BLaER1 treated with 17β-estradiol and CSF1 and Interleukin-3, amounts not matched to agents 10 nM and 100 nM (cell line): ENCODE data around the gene MTMR10.
A peak's percentile ranks its signal among the peaks of the same experiment; 100 is the strongest.

Source experiments
- H3K27ac ChIP-seq, 11 experiments: shearing (Covaris generic); formaldehyde crosslinking; 2 replicates each; pipeline ENCODE4 v1.8.1; 2022
- H3K27me3 ChIP-seq, 11 experiments: shearing (Covaris generic); formaldehyde crosslinking; 2 replicates each; pipeline ENCODE4 v1.8.1; 2022
- H3K36me3 ChIP-seq, 11 experiments: shearing (Covaris generic); formaldehyde crosslinking; 2 replicates each; pipeline ENCODE4 v1.8.1; 2022
- H3K4me1 ChIP-seq, 10 experiments: shearing (Covaris generic); formaldehyde crosslinking; 2 replicates each; pipeline ENCODE4 v1.8.1; 2022
- H3K4me2 ChIP-seq, 11 experiments: shearing (Covaris generic); formaldehyde crosslinking; 2 replicates each; pipeline ENCODE4 v1.8.1; 2022
- H3K4me3 ChIP-seq, 10 experiments: shearing (Covaris generic); formaldehyde crosslinking; 2 replicates each; pipeline ENCODE4 v1.8.1; 2022
- H3K9ac ChIP-seq, 11 experiments: shearing (Covaris generic); formaldehyde crosslinking; 2 replicates each; pipeline ENCODE4 v1.8.1; 2022
- H3K9me3 ChIP-seq, 11 experiments: shearing (Covaris generic); formaldehyde crosslinking; replicated peaks in 1 of 11; 2 replicates each; pipeline ENCODE4 v1.8.1; 2022
- H4K20me1 ChIP-seq, 11 experiments: shearing (Covaris generic); formaldehyde crosslinking; 2 replicates each; pipeline ENCODE4 v1.8.1; 2022
- Cebpa-rat ChIP-seq, 11 experiments: shearing (Covaris generic); IDR thresholded peaks; 2 replicates each; pipeline ENCODE4 v1.8.1; 2022

Gene MTMR10

GRCh38 chr15:30958219-30958618 lies 33.2 kb downstream of the MTMR10 start:
- TF ChIP-seq Cebpa-rat (IDR thresholded peaks at IDR 0.05), result no peak
- peaks cover 0 to 29% (median 14%) of the 10 kb centered on the region in 10 experiments; a peak in 17 of 20 replicates for H3K4me1 ChIP-seq
- no peak overlapping the region for H3K27ac ChIP-seq
- H3K27me3 ChIP-seq, result no peaks in the 10 kb centered on the region
- H4K20me1 ChIP-seq, result peaks cover 0 to 60% (median 0%) of the 10 kb centered on the region in 11 experiments; a peak in 3 of 22 replicates
- peaks cover 76 to 100% (median 88%) of the 10 kb centered on the region in 11 experiments for H3K36me3 ChIP-seq
- H3K4me2 ChIP-seq, result no peak overlapping the region
- no peak overlapping the region for H3K9ac ChIP-seq
- H3K9me3 ChIP-seq, result no peaks in the 10 kb centered on the region
- H3K4me3 ChIP-seq, result no peak overlapping the region

GRCh38 chr15:30956216-30957124 lies 35.0 kb downstream of the MTMR10 start:
- Histone ChIP-seq H4K20me1 (peaks cover 0 to 45% (median 0%) of the 10 kb centered on the region in 11 experiments; a peak in 3 of 22 replicates), H3K9ac (no peak overlapping the region), H3K4me2 (no peak overlapping the region), H3K36me3 (peaks cover 90 to 100% (median 98%) of the 10 kb centered on the region in 11 experiments), H3K27ac (no peak overlapping the region), H3K27me3 (no peaks in the 10 kb centered on the region), H3K4me3 (no peak overlapping the region), H3K9me3 (no peaks in the 10 kb centered on the region), H3K4me1 (peaks cover 0 to 18% (median 11%) of the 10 kb centered on the region in 10 experiments; a peak in 14 of 20 replicates)
- 0 out of 22 replicates have a peak, but pooled peaks of 1 of the 11 experiments have one; percentile 10 for TF ChIP-seq Cebpa-rat (IDR thresholded peaks at IDR 0.05)

- Histone ChIP-seq H3K9me3 (peaks cover 7 to 17% (median 10%) of the 10 kb centered on the region in 11 experiments; a peak in 17 of 22 replicates), H4K20me1 (peaks cover 0 to 31% (median 0%) of the 10 kb centered on the region in 11 experiments; a peak in 2 of 22 replicates), H3K9ac (no peak overlapping the region), H3K4me1 (peaks cover 0 to 18% (median 11%) of the 10 kb centered on the region in 10 experiments; a peak in 14 of 20 replicates), H3K27ac (no peak overlapping the region), H3K36me3 (peaks cover 91 to 100% (median 99%) of the 10 kb centered on the region in 11 experiments), H3K27me3 (no peaks in the 10 kb centered on the region), H3K4me3 (no peak overlapping the region), H3K4me2 (peak overlapping the region in 1 of 11 experiments; percentile 19; a peak in 1 of 22 replicates)
- no peak for TF ChIP-seq Cebpa-rat (IDR thresholded peaks at IDR 0.05)
Observed at GRCh38 chr15:30954674-30955073, 36.8 kb downstream of the MTMR10 start.

DNA sequence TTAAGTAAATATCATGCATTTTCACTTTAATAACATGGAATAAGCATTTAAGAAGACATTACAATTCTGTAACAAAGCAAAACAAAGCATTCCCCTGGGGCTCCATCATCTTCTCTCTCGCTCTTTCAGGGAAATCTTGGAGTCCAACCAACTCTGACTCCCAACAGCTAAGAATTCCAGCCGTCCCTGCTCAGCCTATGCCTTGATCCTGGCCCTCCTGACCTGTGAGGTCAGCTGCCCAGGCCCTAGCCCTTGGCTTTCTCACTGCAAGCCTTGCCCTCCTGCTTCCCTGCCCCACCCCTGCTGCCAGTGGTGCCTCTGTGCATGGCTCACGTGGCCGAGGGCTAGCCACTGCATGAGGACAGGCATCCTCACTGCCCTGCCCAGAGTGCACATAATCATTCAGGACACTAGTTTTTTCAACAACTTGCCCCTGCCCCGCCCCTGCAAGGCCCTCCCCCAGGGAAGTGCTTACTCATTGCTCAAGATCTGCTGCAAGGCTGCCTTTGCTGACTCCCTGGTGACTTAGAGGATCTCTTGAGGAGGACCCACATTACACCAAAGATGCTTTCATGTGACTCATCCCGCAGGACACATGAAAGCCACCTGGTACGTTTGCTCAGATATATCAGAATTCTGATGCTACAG lies 37.6 kb downstream of the MTMR10 start:
- H3K4me3 ChIP-seq, result no peak overlapping the region
- peaks cover 91 to 100% (median 99%) of the 10 kb centered on the region in 11 experiments for H3K36me3 ChIP-seq
- peak overlapping the region in 7 of 11 experiments; percentile 20 to 70 (median 61); a peak in 8 of 22 replicates for H3K27ac ChIP-seq

GRCh38 chr15:30953183-30953582 lies 38.2 kb downstream of the MTMR10 start:
- H3K4me2 ChIP-seq, result no peak overlapping the region
- H3K36me3 ChIP-seq, result peaks cover 91 to 100% (median 99%) of the 10 kb centered on the region in 11 experiments
- peaks cover 0 to 27% (median 0%) of the 10 kb centered on the region in 11 experiments; a peak in 2 of 22 replicates for H4K20me1 ChIP-seq
- peaks cover 0 to 18% (median 11%) of the 10 kb centered on the region in 10 experiments; a peak in 14 of 20 replicates for H3K4me1 ChIP-seq
- TF ChIP-seq Cebpa-rat (IDR thresholded peaks at IDR 0.05), result no peak
- H3K4me3 ChIP-seq, result no peak overlapping the region
- peak overlapping the region in 1 of 11 experiments; percentile 70; a peak in 1 of 22 replicates for H3K27ac ChIP-seq
- no peak overlapping the region for H3K9ac ChIP-seq
- H3K9me3 ChIP-seq, result peaks cover 7 to 27% (median 17%) of the 10 kb centered on the region in 11 experiments; a peak in 18 of 22 replicates
- H3K27me3 ChIP-seq, result no peaks in the 10 kb centered on the region

More for the DNA sequence above, 37.6 kb downstream of the MTMR10 start:
- H3K27me3 ChIP-seq, result no peaks in the 10 kb centered on the region
- peaks cover 0 to 18% (median 11%) of the 10 kb centered on the region in 10 experiments; a peak in 14 of 20 replicates for H3K4me1 ChIP-seq
- H3K4me2 ChIP-seq, result peak overlapping the region in 6 of 11 experiments; percentile 8 to 62 (median 21); a peak in 8 of 22 replicates
- peaks cover 0 to 26% (median 0%) of the 10 kb centered on the region in 11 experiments; a peak in 2 of 22 replicates for H4K20me1 ChIP-seq
- H3K9ac ChIP-seq, result peak overlapping the region in 2 of 11 experiments; percentile 31 to 43; a peak in 3 of 22 replicates
- peak in 1 of 11 experiments; percentile 58; a peak in 2 of 22 replicates for TF ChIP-seq Cebpa-rat (IDR thresholded peaks at IDR 0.05)
- peaks cover 7 to 25% (median 17%) of the 10 kb centered on the region in 11 experiments; a peak in 18 of 22 replicates for H3K9me3 ChIP-seq

GRCh38 chr15:30943654-30944335 lies 47.6 kb downstream of the MTMR10 start:
- H3K4me1 ChIP-seq, result peaks cover 0 to 11% (median 9%) of the 10 kb centered on the region in 10 experiments; a peak in 12 of 20 replicates
- peak overlapping the region in 6 of 11 experiments; percentile 10 to 59 (median 42); a peak in 10 of 22 replicates for H3K4me2 ChIP-seq
- no peak overlapping the region for H3K9ac ChIP-seq
- H3K36me3 ChIP-seq, result peaks cover 91 to 100% (median 98%) of the 10 kb centered on the region in 11 experiments
- no peak for TF ChIP-seq Cebpa-rat (IDR thresholded peaks at IDR 0.05)
- no peak overlapping the region for H3K27ac ChIP-seq
- H3K4me3 ChIP-seq, result no peak overlapping the region
- no peaks in the 10 kb centered on the region for H3K27me3 ChIP-seq
- peaks cover 0 to 38% (median 0%) of the 10 kb centered on the region in 11 experiments; a peak in 6 of 22 replicates for H4K20me1 ChIP-seq
- peaks cover 0 to 1% (median 0%) of the 10 kb centered on the region in 11 experiments; a peak in 2 of 22 replicates for H3K9me3 ChIP-seq

DNA sequence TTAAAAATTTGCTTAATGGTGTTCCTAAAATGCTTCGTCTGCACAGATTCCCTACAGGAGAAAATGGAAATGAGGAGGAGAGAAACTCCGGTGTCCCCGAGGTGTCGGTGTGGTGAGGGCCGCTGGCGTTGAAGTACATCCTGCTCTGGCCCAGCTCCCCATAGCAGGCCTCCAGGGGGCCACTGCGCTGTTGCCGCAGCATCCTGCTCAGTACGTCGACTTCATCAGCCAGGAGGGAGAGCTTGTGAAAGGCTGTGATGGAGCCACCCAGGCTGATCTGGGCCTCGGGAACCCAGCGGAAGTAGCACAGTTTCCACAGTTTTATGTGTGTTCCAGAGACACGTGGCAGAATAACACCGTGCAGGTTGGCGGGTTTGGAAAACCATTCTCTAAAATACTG lies 49.9 kb downstream of the MTMR10 start:
- Histone ChIP-seq H3K4me1 (peaks cover 0 to 11% (median 9%) of the 10 kb centered on the region in 10 experiments; a peak in 12 of 20 replicates), H3K4me3 (no peak overlapping the region), H3K9me3 (no peaks in the 10 kb centered on the region), H3K9ac (no peak overlapping the region), H3K36me3 (peaks cover 93 to 100% (median 98%) of the 10 kb centered on the region in 11 experiments), H4K20me1 (peaks cover 0 to 38% (median 0%) of the 10 kb centered on the region in 11 experiments; a peak in 6 of 22 replicates), H3K27me3 (no peaks in the 10 kb centered on the region), H3K4me2 (no peak overlapping the region), H3K27ac (no peak overlapping the region)
- no peak for TF ChIP-seq Cebpa-rat (IDR thresholded peaks at IDR 0.05)

DNA sequence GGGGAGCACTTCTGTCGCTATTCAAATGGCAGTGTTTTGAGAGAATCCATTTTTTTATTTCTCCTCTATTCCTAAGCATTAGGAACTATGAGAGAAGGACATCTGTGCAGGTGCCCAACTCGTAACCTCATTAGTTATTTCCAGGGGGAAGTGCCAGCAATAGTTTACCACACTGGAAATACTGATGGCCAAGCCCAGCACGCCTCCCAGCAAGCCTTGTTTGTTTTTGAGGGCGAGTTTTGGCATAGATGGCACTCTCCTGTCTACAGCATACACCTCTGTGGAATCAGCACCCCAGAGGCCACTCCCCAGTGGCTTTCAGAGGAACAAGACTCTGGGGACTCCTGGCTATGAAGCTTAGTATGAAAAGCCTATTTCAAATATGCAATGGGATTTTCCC lies 51.1 kb downstream of the MTMR10 start:
- Histone ChIP-seq H3K9me3 (no peaks in the 10 kb centered on the region), H3K4me1 (peaks cover 0 to 14% (median 9%) of the 10 kb centered on the region in 10 experiments; a peak in 12 of 20 replicates), H3K36me3 (peaks cover 92 to 100% (median 95%) of the 10 kb centered on the region in 11 experiments), H4K20me1 (peaks cover 0 to 31% (median 0%) of the 10 kb centered on the region in 11 experiments; a peak in 6 of 22 replicates), H3K27ac (no peak overlapping the region), H3K27me3 (no peaks in the 10 kb centered on the region), H3K9ac (no peak overlapping the region), H3K4me2 (no peak overlapping the region), H3K4me3 (no peak overlapping the region)
- TF ChIP-seq Cebpa-rat (IDR thresholded peaks at IDR 0.05), result no peak
